HepG2 (cell line): ENCODE data around the gene BMPR2. TPM values are rescaled to one million over a fixed set of nuclear protein-coding genes. Genes with fewer than 3 reads are reported as not detected.
A peak's percentile ranks its signal among the peaks of the same experiment; 100 is the strongest.

Source experiments
- CBX2 ChIP-seq, 2 experiments: fragments of 200-600 bp in 1 of 2; sonication (generic); formaldehyde crosslinking in 1 of 2; IDR thresholded peaks; 2 replicates each; pipeline versions ENCODE4 v1.7.0 to v1.8.1; 2018 to 2022; ENCODE audit warnings: low read depth in 2 of 2, low read length in 1 of 2, mild to moderate bottlenecking in 1 of 2, missing genetic modification reagents in 1 of 2
- GABPB1 ChIP-seq: IDR thresholded peaks from 2 replicates; pipeline ENCODE4 v1.6.1; 2016; ENCODE audit warnings: mild to moderate bottlenecking, missing genetic modification reagents, moderate library complexity, missing compliant biosample characterization
- HNF4A ChIP-seq: sonication (generic); formaldehyde crosslinking; IDR thresholded peaks from 2 replicates; pipeline ENCODE4 v1.4.0; 2020; ENCODE audit warnings: missing genetic modification reagents
- KDM6A ChIP-seq: IDR thresholded peaks from 2 replicates; pipeline ENCODE4 v1.6.1; 2016; ENCODE audit warnings: low read depth
- MAFG ChIP-seq: sonication (generic); formaldehyde crosslinking; IDR thresholded peaks from 2 replicates; pipeline ENCODE4 v1.5.1; 2020; ENCODE audit warnings: mild to moderate bottlenecking, missing genetic modification reagents
- NCOA1 ChIP-seq: sonication (generic); formaldehyde crosslinking; IDR thresholded peaks from 2 replicates; pipeline ENCODE4 v1.9.0; 2021; ENCODE audit warnings: missing genetic modification reagents
- POGK ChIP-seq: sonication (generic); formaldehyde crosslinking; conservative IDR thresholded peaks from 2 replicates; pipeline ENCODE4 v1.8.0; 2022; ENCODE audit warnings: mild to moderate bottlenecking, moderate library complexity, missing genetic modification reagents
- PREB ChIP-seq: sonication (generic); formaldehyde crosslinking; IDR thresholded peaks from 2 replicates; pipeline ENCODE4 v1.4.0; 2020; ENCODE audit warnings: missing genetic modification reagents
- RBFOX2 ChIP-seq: fragments of 200-400 bp; formaldehyde crosslinking; IDR thresholded peaks from 2 replicates; pipeline ENCODE4 v1.6.1; 2017; ENCODE audit warnings: low read depth, mild to moderate bottlenecking, low read length
- REPIN1 ChIP-seq: sonication (generic); formaldehyde crosslinking; IDR thresholded peaks from 2 replicates; pipeline ENCODE4 v1.8.0; 2022; ENCODE audit warnings: missing genetic modification reagents, low read depth, mild to moderate bottlenecking, borderline replicate concordance
- REST ChIP-seq, 2 experiments: IDR thresholded peaks; 2 replicates each; pipeline ENCODE4 v1.6.1; 2011 to 2012; ENCODE audit warnings: low read length in 2 of 2, borderline replicate concordance in 1 of 2, low read depth in 1 of 2, mild to moderate bottlenecking in 1 of 2, moderate library complexity in 1 of 2
- TFDP2 ChIP-seq: sonication (generic); formaldehyde crosslinking; IDR thresholded peaks from 2 replicates; pipeline ENCODE4 v1.4.0; 2020; ENCODE audit warnings: missing genetic modification reagents
- TP53 ChIP-seq: sonication (generic); formaldehyde crosslinking; conservative IDR thresholded peaks from 2 replicates; pipeline ENCODE4 v1.4.0; 2020; ENCODE audit warnings: missing genetic modification reagents
- YEATS2 ChIP-seq: sonication (generic); formaldehyde crosslinking; IDR thresholded peaks from 2 replicates; pipeline ENCODE4 v1.4.0; 2020; ENCODE audit warnings: missing genetic modification reagents, borderline replicate concordance
- ZBTB2 ChIP-seq: sonication (generic); formaldehyde crosslinking; IDR thresholded peaks from 2 replicates; pipeline ENCODE4 v1.8.0; 2022; ENCODE audit warnings: low read depth, missing genetic modification reagents
- ZBTB7B ChIP-seq: sonication (generic); formaldehyde crosslinking; IDR thresholded peaks from 2 replicates; pipeline ENCODE4 v1.4.0; 2020; ENCODE audit warnings: missing genetic modification reagents
- ZNF34 ChIP-seq: sonication (generic); formaldehyde crosslinking; IDR thresholded peaks from 2 replicates; pipeline ENCODE4 v1.4.0; 2020; ENCODE audit warnings: mild to moderate bottlenecking, missing genetic modification reagents, borderline replicate concordance
- ZNF446 ChIP-seq: sonication (generic); formaldehyde crosslinking; IDR thresholded peaks from 2 replicates; pipeline ENCODE4 v1.5.0; 2020; ENCODE audit warnings: mild to moderate bottlenecking, missing genetic modification reagents
- ZSCAN20 ChIP-seq: sonication (generic); formaldehyde crosslinking; IDR thresholded peaks from 2 replicates; pipeline ENCODE4 v1.4.0; 2020; ENCODE audit warnings: missing genetic modification reagents, mild to moderate bottlenecking, borderline replicate concordance
- polyA plus RNA-seq, 8 experiments: library from polyadenylated mRNA; depleted of rRNA in 3 of 8; stranded (reverse) in 7 of 8; unstranded in 1 of 8; fragments of >200 nt; fragmentation: Illumina TruSeq in 4 of 8; extraction: Trizol in 4 of 8; gene quantifications; 2 replicates each; pipeline versions ENCODE4 v1.2.1 to v1.2.3, GENCODE V29; 2011 to 2016; ENCODE audit warnings: low read depth in 4 of 8, missing spikeins in 1 of 8, mixed read lengths in 1 of 8; ENCODE audit not compliant: insufficient read depth in 1 of 8
- total RNA-seq, 5 experiments: library from RNA; depleted of rRNA; stranded (reverse); fragments of >200 nt; fragmentation: Illumina TruSeq; extraction: Trizol; gene quantifications; 2 replicates each; pipeline ENCODE4 v1.2.3, GENCODE V29; 2016; ENCODE audit warnings: low read depth in 1 of 5

Gene BMPR2
- total and polyA plus RNA-seq, 2 of the 13 experiments (the other 11 are each of a cell fraction or from before 2014, with no cell fraction given) = 5.5 to 10.3 TPM

- no peak for TF ChIP-seq PREB (CRISPR knock-in tag)
- TF ChIP-seq ZBTB2 = no peak
- no peak for TF ChIP-seq ZBTB7B
- no peak for TF ChIP-seq RBFOX2
- no peak for TF ChIP-seq TP53 (CRISPR knock-in tag)
- TF ChIP-seq MAFG = no peak
- TF ChIP-seq ZSCAN20 = no peak
- TF ChIP-seq YEATS2 = peak; percentile 41; the same call in 1 of the 2 replicates
- TF ChIP-seq REST (IDR thresholded peaks at IDR 0.05; ENCODE audit: borderline replicate concordance in 1 of 2, low read depth in 1 of 2, low read length in 2 of 2) = peak in 1 of 2 experiments; percentile 67; a peak in 1 of 4 replicates
- no peak for TF ChIP-seq HNF4A (CRISPR knock-in tag)
- TF ChIP-seq ZNF446 (CRISPR knock-in tag) = no peak
- TF ChIP-seq REPIN1 = no peak
- no peak for TF ChIP-seq GABPB1 (CRISPR knock-in tag)
- no peak for TF ChIP-seq KDM6A
- TF ChIP-seq TFDP2 (CRISPR knock-in tag) = no peak
- TF ChIP-seq POGK (CRISPR knock-in tag) = no peak
- TF ChIP-seq NCOA1 (CRISPR knock-in tag) = no peak
- TF ChIP-seq ZNF34 = no peak
- TF ChIP-seq CBX2 (IDR thresholded peaks at IDR 0.05; ENCODE audit: low read depth, low read length) = no peak
- TF ChIP-seq CBX2 (CRISPR knock-in tag; IDR thresholded peaks at IDR 0.05; ENCODE audit: low read depth) = no peak
These were observed 118.4 kb downstream of the BMPR2 start (continued) for GRCh38 chr2:202494300-202495229.
